ENCODE measurements around the gene SAMD14. TPM values are rescaled to one million over a fixed set of nuclear protein-coding genes. Genes with fewer than 3 reads are reported as not detected.

Gene SAMD14
- total and polyA plus RNA-seq, 2 experiments from 2014 or later = 0.70 to 4.7 TPM

GRCh38 chr17:50175035-50175807 is 45.3 kb upstream of the SAMD14 start:
- H3K36me3 ChIP-seq (ENCODE audit: insufficient read depth) = no peaks in the 10 kb centered on the region
- H3K27me3 Mint-ChIP-seq (ENCODE audit: insufficient read depth, low read depth, poor library complexity) = peaks cover 15% of the 10 kb centered on the region
- no peak overlapping the region for H3K4me3 Mint-ChIP-seq
- H3K9me2 ChIP-seq (ENCODE audit: insufficient read depth) = no peaks in the 10 kb centered on the region
- no peak for ATAC-seq
- H3K79me2 ChIP-seq (replicated peaks; ENCODE audit: insufficient read depth) = no peaks in the 10 kb centered on the region
- no peak overlapping the region for H3K4me3 ChIP-seq
- H2AFZ ChIP-seq = no peak overlapping the region
- no peaks in the 10 kb centered on the region; the same call in 2 of the 3 replicates for H3K36me3 Mint-ChIP-seq (ENCODE audit: low read depth)
- H3K4me2 ChIP-seq = no peak overlapping the region
- H3K4me1 Mint-ChIP-seq = peaks cover 22% of the 10 kb centered on the region
- H3K4me1 ChIP-seq (ENCODE audit: insufficient read depth) = peaks cover 11% of the 10 kb centered on the region
- no peaks in the 10 kb centered on the region for H3K27me3 ChIP-seq (ENCODE audit: insufficient read depth)
- no peaks in the 10 kb centered on the region for H4K20me1 ChIP-seq (replicated peaks; ENCODE audit: insufficient read depth)
- 0 out of 2 replicates have a peak, but pooled peaks cover 8% of the 10 kb centered on the region for H3F3A ChIP-seq (replicated peaks; ENCODE audit: low read depth)
- H3K9me3 Mint-ChIP-seq = no peaks in the 10 kb centered on the region
- H3K27ac ChIP-seq (ENCODE audit: low read depth) = no peak overlapping the region
- TF ChIP-seq JUNB (IDR thresholded peaks at IDR 0.05; ENCODE audit: unreplicated experiment) (no peak), EZH2phosphoT487 (IDR thresholded peaks at IDR 0.05; ENCODE audit: unreplicated experiment) (no peak), CTCF (conservative IDR thresholded peaks at IDR 0.05; ENCODE audit: low read depth in 2 of 2) (no peak), STAT1 (IDR thresholded peaks at IDR 0.05; ENCODE audit: unreplicated experiment) (no peak), ZNF114 (CRISPR knock-in tag; IDR thresholded peaks at IDR 0.05) (no peak), ZNF331 (CRISPR knock-in tag; IDR thresholded peaks at IDR 0.05; ENCODE audit: low read depth) (no peak), CREB1 (CRISPR knock-in tag; IDR thresholded peaks at IDR 0.05; ENCODE audit: low read depth) (no peak)
- TF ChIP-seq, protein P1, sequence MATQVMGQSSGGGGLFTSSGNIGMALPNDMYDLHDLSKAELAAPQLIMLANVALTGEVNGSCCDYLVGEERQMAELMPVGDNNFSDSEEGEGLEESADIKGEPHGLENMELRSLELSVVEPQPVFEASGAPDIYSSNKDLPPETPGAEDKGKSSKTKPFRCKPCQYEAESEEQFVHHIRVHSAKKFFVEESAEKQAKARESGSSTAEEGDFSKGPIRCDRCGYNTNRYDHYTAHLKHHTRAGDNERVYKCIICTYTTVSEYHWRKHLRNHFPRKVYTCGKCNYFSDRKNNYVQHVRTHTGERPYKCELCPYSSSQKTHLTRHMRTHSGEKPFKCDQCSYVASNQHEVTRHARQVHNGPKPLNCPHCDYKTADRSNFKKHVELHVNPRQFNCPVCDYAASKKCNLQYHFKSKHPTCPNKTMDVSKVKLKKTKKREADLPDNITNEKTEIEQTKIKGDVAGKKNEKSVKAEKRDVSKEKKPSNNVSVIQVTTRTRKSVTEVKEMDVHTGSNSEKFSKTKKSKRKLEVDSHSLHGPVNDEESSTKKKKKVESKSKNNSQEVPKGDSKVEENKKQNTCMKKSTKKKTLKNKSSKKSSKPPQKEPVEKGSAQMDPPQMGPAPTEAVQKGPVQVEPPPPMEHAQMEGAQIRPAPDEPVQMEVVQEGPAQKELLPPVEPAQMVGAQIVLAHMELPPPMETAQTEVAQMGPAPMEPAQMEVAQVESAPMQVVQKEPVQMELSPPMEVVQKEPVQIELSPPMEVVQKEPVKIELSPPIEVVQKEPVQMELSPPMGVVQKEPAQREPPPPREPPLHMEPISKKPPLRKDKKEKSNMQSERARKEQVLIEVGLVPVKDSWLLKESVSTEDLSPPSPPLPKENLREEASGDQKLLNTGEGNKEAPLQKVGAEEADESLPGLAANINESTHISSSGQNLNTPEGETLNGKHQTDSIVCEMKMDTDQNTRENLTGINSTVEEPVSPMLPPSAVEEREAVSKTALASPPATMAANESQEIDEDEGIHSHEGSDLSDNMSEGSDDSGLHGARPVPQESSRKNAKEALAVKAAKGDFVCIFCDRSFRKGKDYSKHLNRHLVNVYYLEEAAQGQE (IDR thresholded peaks at IDR 0.05; ENCODE audit: unreplicated experiment) = no peak
- DNase-seq (ENCODE audit: low spot score) = no peak
- no peak overlapping the region for H3K27ac Mint-ChIP-seq

GRCh38 chr17:50174444-50174843 is 44.5 kb upstream of the SAMD14 start:
- H3F3A ChIP-seq (replicated peaks; ENCODE audit: low read depth) = 0 out of 2 replicates have a peak, but pooled peaks cover 8% of the 10 kb centered on the region
- peaks cover 22% of the 10 kb centered on the region for H3K4me1 Mint-ChIP-seq
- no peak overlapping the region for H3K27ac Mint-ChIP-seq
- H3K27ac ChIP-seq (ENCODE audit: low read depth) = no peak overlapping the region
- H3K9me2 ChIP-seq (ENCODE audit: insufficient read depth) = no peaks in the 10 kb centered on the region
- no peak overlapping the region for H3K4me3 ChIP-seq
- no peak for DNase-seq (ENCODE audit: low spot score)
- no peak overlapping the region for H3K4me3 Mint-ChIP-seq
- H3K27me3 ChIP-seq (ENCODE audit: insufficient read depth) = no peaks in the 10 kb centered on the region
- H3K36me3 Mint-ChIP-seq (ENCODE audit: low read depth) = no peaks in the 10 kb centered on the region; the same call in 2 of the 3 replicates
- H3K27me3 Mint-ChIP-seq (ENCODE audit: insufficient read depth, low read depth, poor library complexity) = peaks cover 11% of the 10 kb centered on the region
- no peaks in the 10 kb centered on the region for H4K20me1 ChIP-seq (replicated peaks; ENCODE audit: insufficient read depth)
- peaks cover 11% of the 10 kb centered on the region for H3K4me1 ChIP-seq (ENCODE audit: insufficient read depth)
- no peaks in the 10 kb centered on the region for H3K9me3 Mint-ChIP-seq
- no peak overlapping the region for H2AFZ ChIP-seq
- H3K4me2 ChIP-seq = no peak overlapping the region
- no peaks in the 10 kb centered on the region for H3K36me3 ChIP-seq (ENCODE audit: insufficient read depth)
- no peak for ATAC-seq
- no peaks in the 10 kb centered on the region for H3K79me2 ChIP-seq (replicated peaks; ENCODE audit: insufficient read depth)
- TF ChIP-seq JUNB (IDR thresholded peaks at IDR 0.05; ENCODE audit: unreplicated experiment) (no peak), POLR2AphosphoS5 (IDR thresholded peaks at IDR 0.05; ENCODE audit: low read depth) (no peak), NANOG (IDR thresholded peaks at IDR 0.05; ENCODE audit: borderline replicate concordance) (no peak), ZNF331 (CRISPR knock-in tag; IDR thresholded peaks at IDR 0.05; ENCODE audit: low read depth) (no peak), STAT1 (IDR thresholded peaks at IDR 0.05; ENCODE audit: unreplicated experiment) (no peak)

All from GM23338 (cell line).